Breast epithelium (tissue), 3 donors: Measurements from ENCODE around the gene FBXL4.

ENCODE experiments used
- POLR2A ChIP-seq: fragments of 450-650 bp; IDR thresholded peaks from one replicate; pipeline ENCODE4 v1.6.1; 2016; ENCODE audit warnings: antibody characterized with exemption, mild to moderate bottlenecking, moderate library complexity
- POLR2AphosphoS5 ChIP-seq, 3 donors: sonication (generic); formaldehyde crosslinking; IDR thresholded peaks; one replicate each; pipeline ENCODE4 v1.6.1; 2017; ENCODE audit warnings: antibody characterized with exemption in 3 of 3
- TF ChIP-seq, protein P1 (sequence below), 3 donors: fragments of 450-650 bp; IDR thresholded peaks; one replicate each; pipeline ENCODE4 v1.5.1; 2016 to 2017; ENCODE audit warnings: antibody characterized with exemption in 3 of 3, mild to moderate bottlenecking in 3 of 3, moderate library complexity in 3 of 3

GRCh38 chr6:98847779-98848538 lies 99.8 kb downstream of the FBXL4 start:
- TF ChIP-seq, protein P1, sequence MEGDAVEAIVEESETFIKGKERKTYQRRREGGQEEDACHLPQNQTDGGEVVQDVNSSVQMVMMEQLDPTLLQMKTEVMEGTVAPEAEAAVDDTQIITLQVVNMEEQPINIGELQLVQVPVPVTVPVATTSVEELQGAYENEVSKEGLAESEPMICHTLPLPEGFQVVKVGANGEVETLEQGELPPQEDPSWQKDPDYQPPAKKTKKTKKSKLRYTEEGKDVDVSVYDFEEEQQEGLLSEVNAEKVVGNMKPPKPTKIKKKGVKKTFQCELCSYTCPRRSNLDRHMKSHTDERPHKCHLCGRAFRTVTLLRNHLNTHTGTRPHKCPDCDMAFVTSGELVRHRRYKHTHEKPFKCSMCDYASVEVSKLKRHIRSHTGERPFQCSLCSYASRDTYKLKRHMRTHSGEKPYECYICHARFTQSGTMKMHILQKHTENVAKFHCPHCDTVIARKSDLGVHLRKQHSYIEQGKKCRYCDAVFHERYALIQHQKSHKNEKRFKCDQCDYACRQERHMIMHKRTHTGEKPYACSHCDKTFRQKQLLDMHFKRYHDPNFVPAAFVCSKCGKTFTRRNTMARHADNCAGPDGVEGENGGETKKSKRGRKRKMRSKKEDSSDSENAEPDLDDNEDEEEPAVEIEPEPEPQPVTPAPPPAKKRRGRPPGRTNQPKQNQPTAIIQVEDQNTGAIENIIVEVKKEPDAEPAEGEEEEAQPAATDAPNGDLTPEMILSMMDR (IDR thresholded peaks at IDR 0.05): no peak
- TF ChIP-seq POLR2A: no peak
- no peak for TF ChIP-seq POLR2AphosphoS5 (IDR thresholded peaks at IDR 0.05)
